RWPE1 (cell line): Measurements from ENCODE around the gene ANKIB1.

Source experiments
- CTCF ChIA-PET: fragments of 350-600 bp; sonication (Branson Sonifier 250); formaldehyde crosslinking; extraction: SDS; loops from one replicate; lab custom pipeline; 2021; lab: Yijun Ruan, JAX
- POLR2A ChIA-PET: fragments of 400-600 bp; formaldehyde crosslinking; extraction: SDS; loops from one replicate; lab custom pipeline; 2020; ENCODE audit warnings: antibody characterized with exemption; ENCODE audit not compliant: low non-redundant PET; lab: Yijun Ruan, JAX
- DNase-seq: peaks from one replicate; pipeline ENCODE4 v3.0.0; 2012; ENCODE audit warnings: low spot score
- H3K27ac ChIP-seq: fragments of 450-650 bp; 2 replicates; pipeline ENCODE4 v1.5.1; 2017
- CTCF ChIP-seq: fragments of 450-650 bp; conservative IDR thresholded peaks from 2 replicates; pipeline ENCODE4 v1.5.1; 2017; ENCODE audit warnings: low read depth, mild to moderate bottlenecking

ANKIB1 gene

GRCh38 chr7:92279396-92280031 lies 33.7 kb downstream of the ANKIB1 start:
- no peak for DNase-seq
- ChIA-PET POLR2A (no interaction called here), CTCF (no interaction called here)
- no peak overlapping the region for H3K27ac ChIP-seq
- TF ChIP-seq CTCF, result no peak

GRCh38 chr7:92281031-92281430 lies 35.3 kb downstream of the ANKIB1 start:
- CTCF ChIA-PET, result interaction anchor here (0.6 kb wide), 1 partner anchor 759 kb away, joined by 3 read pairs; no protein-coding TSS in a partner anchor
- no peak for DNase-seq
- TF ChIP-seq CTCF, result no peak
- H3K27ac ChIP-seq, result no peak overlapping the region
- POLR2A ChIA-PET, result no interaction called here

- H3K27ac ChIP-seq, result no peak overlapping the region
- CTCF ChIA-PET, result no interaction called here
- no peak for DNase-seq
- TF ChIP-seq CTCF, result no peak
- POLR2A ChIA-PET, result no interaction called here
Observed at GRCh38 chr7:92282221-92282814, 36.5 kb downstream of the ANKIB1 start.

- DNase-seq, result no peak
- CTCF ChIA-PET, result no interaction called here
- no peak for TF ChIP-seq CTCF
- POLR2A ChIA-PET, result no interaction called here
- no peak overlapping the region for H3K27ac ChIP-seq
Observed at GRCh38 chr7:92282930-92283329, 37.2 kb downstream of the ANKIB1 start.

GRCh38 chr7:92289321-92289720 lies 43.5 kb downstream of the ANKIB1 start:
- ChIA-PET POLR2A (no interaction called here), CTCF (no interaction called here)
- no peak for DNase-seq
- no peak overlapping the region for H3K27ac ChIP-seq
- no peak for TF ChIP-seq CTCF

GRCh38 chr7:92292981-92293380 lies 47.2 kb downstream of the ANKIB1 start:
- DNase-seq, result no peak
- H3K27ac ChIP-seq, result no peak overlapping the region
- ChIA-PET POLR2A (no interaction called here), CTCF (interaction anchor here (0.7 kb wide), 1 partner anchor 41 kb away, joined by 3 read pairs; no protein-coding TSS in a partner anchor)
- TF ChIP-seq CTCF, result no peak
